ENCODE results near the gene TSPEAR. TPM values are rescaled to one million over a fixed set of nuclear protein-coding genes. Genes with fewer than 3 reads are reported as not detected.

The TSPEAR gene
- total RNA-seq, 1 experiment from 2014 or later: 2.1 TPM

GRCh38 chr21:44552681-44553080 lies 158.7 kb downstream of the TSPEAR start:
- Mint-ChIP-seq H3K27me3 (ENCODE audit: low read depth) (no peaks in the 10 kb centered on the region), H3K4me3 (no peak overlapping the region), H3K4me1 (peaks cover 54% of the 10 kb centered on the region), H3K36me3 (no peaks in the 10 kb centered on the region), H3K27ac (0 out of 2 replicates have a peak overlapping the region, but pooled peaks have one; percentile 38), H3K9me3 (0 out of 2 replicates have a peak, but pooled peaks cover 2% of the 10 kb centered on the region)
- ATAC-seq (no peak), DNase-seq (ENCODE audit: low spot score) (no peak)
- ChIA-PET POLR2A (interaction anchor here (0.6 kb wide), 1 partner anchor 42 kb away, joined by 4 read pairs; no protein-coding TSS in a partner anchor), CTCF (interaction anchor here (1.0 to 1.2 kb wide), 4 partner anchors 40 to 241 kb away, joined by 3 to 4 read pairs (median 3); partner anchors contain the start of gene KRTAP10-6)
- peak; percentile 50; the same call in 1 of the 2 replicates for TF ChIP-seq FOXP1 (CRISPR knock-in tag; IDR thresholded peaks at IDR 0.05; ENCODE audit: borderline replicate concordance)
- TF ChIP-seq SMAD4 (CRISPR knock-in tag; IDR thresholded peaks at IDR 0.05): 0 out of 2 replicates have a peak, but pooled peaks have one; percentile 32
- TF ChIP-seq MAX (CRISPR knock-in tag; IDR thresholded peaks at IDR 0.05): peak; percentile 88
- no peak for TF ChIP-seq ZNF219 (CRISPR knock-in tag; IDR thresholded peaks at IDR 0.05; ENCODE audit: borderline replicate concordance)
- no peak for TF ChIP-seq ZNF396 (CRISPR knock-in tag; IDR thresholded peaks at IDR 0.05; ENCODE audit: borderline replicate concordance)
- TF ChIP-seq ERG (CRISPR knock-in tag; IDR thresholded peaks at IDR 0.05): no peak
- TF ChIP-seq ZNF232 (CRISPR knock-in tag; IDR thresholded peaks at IDR 0.05): 0 out of 2 replicates have a peak, but pooled peaks have one; percentile 27
- no peak for TF ChIP-seq CDX4 (CRISPR knock-in tag; IDR thresholded peaks at IDR 0.05; ENCODE audit: borderline replicate concordance)
- no peak for TF ChIP-seq TCF7 (CRISPR knock-in tag; IDR thresholded peaks at IDR 0.05; ENCODE audit: low read depth)
- TF ChIP-seq MLX (CRISPR knock-in tag; IDR thresholded peaks at IDR 0.05): no peak
- no peak for TF ChIP-seq ZNF263 (CRISPR knock-in tag; IDR thresholded peaks at IDR 0.05; ENCODE audit: low read depth)
- TF ChIP-seq NR2C2 (CRISPR knock-in tag; IDR thresholded peaks at IDR 0.05): no peak
- TF ChIP-seq E2F5 (CRISPR knock-in tag; IDR thresholded peaks at IDR 0.05): no peak
- TF ChIP-seq CTCF (IDR thresholded peaks at IDR 0.05): no peak
- peak; percentile 52; the same call in 1 of the 2 replicates for TF ChIP-seq USF1 (CRISPR knock-in tag; IDR thresholded peaks at IDR 0.05)
- TF ChIP-seq ATF3 (CRISPR knock-in tag; conservative IDR thresholded peaks at IDR 0.05): no peak
- no peak for TF ChIP-seq NR1H2 (CRISPR knock-in tag; IDR thresholded peaks at IDR 0.05)
- no peak for TF ChIP-seq IRF1 (CRISPR knock-in tag; IDR thresholded peaks at IDR 0.05)
- no peak for TF ChIP-seq TEAD1 (CRISPR knock-in tag; IDR thresholded peaks at IDR 0.05)
- TF ChIP-seq FOXK1 (CRISPR knock-in tag; IDR thresholded peaks at IDR 0.05): 0 out of 2 replicates have a peak, but pooled peaks have one; percentile 38
- no peak for TF ChIP-seq ESRRA (CRISPR knock-in tag; IDR thresholded peaks at IDR 0.05; ENCODE audit: borderline replicate concordance)
- no peak for TF ChIP-seq GRHL2 (CRISPR knock-in tag; IDR thresholded peaks at IDR 0.05; ENCODE audit: insufficient replicate concordance, severe bottlenecking)
